PC-3 (cell line): ENCODE measurements around the gene CHD1.

Source experiments
- EZH2phosphoT487 ChIP-seq: fragments of 300-600 bp; sonication (generic); IDR thresholded peaks from 2 replicates; pipeline ENCODE4 v1.6.1; 2018; ENCODE audit warnings: mild to moderate bottlenecking, antibody characterized with exemption, low read length, borderline replicate concordance
- TF ChIP-seq, protein P1 (sequence below): fragments of 300-600 bp; sonication (generic); conservative IDR thresholded peaks from 2 replicates; pipeline ENCODE4 v1.5.1; 2017; ENCODE audit warnings: antibody characterized with exemption, low read depth, mild to moderate bottlenecking, low read length

DNA sequence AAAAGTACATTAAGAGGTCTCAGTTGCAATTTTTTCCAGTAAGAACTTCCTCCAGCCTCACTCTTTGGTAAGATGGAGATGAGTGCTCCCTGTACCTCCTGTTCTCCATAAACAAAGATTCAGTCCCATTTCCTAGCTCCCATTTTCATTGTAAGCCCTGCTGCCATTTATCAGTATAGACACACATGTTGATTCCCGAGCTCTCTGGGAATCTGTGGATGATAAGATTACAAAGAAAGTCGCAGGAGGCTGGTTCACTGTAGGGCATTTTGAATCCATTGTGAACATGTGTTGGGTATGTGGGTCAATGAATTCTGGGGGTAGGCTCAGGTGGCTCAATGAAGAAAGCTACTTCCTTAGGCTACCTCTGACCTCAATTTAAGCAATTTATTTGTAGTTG, 118.6 kb downstream of the CHD1 start:
- TF ChIP-seq, protein P1, sequence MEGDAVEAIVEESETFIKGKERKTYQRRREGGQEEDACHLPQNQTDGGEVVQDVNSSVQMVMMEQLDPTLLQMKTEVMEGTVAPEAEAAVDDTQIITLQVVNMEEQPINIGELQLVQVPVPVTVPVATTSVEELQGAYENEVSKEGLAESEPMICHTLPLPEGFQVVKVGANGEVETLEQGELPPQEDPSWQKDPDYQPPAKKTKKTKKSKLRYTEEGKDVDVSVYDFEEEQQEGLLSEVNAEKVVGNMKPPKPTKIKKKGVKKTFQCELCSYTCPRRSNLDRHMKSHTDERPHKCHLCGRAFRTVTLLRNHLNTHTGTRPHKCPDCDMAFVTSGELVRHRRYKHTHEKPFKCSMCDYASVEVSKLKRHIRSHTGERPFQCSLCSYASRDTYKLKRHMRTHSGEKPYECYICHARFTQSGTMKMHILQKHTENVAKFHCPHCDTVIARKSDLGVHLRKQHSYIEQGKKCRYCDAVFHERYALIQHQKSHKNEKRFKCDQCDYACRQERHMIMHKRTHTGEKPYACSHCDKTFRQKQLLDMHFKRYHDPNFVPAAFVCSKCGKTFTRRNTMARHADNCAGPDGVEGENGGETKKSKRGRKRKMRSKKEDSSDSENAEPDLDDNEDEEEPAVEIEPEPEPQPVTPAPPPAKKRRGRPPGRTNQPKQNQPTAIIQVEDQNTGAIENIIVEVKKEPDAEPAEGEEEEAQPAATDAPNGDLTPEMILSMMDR, result no peak
- TF ChIP-seq EZH2phosphoT487, result no peak
